ENCODE results near the gene TBC1D1.
A peak's percentile ranks its signal among the peaks of the same experiment; 100 is the strongest.

The TBC1D1 gene

GRCh38 chr4:37990731-37991245 lies 99.9 kb downstream of the TBC1D1 start:
- no peak for DNase-seq (ENCODE audit: low read depth)
- TF ChIP-seq, protein P1, sequence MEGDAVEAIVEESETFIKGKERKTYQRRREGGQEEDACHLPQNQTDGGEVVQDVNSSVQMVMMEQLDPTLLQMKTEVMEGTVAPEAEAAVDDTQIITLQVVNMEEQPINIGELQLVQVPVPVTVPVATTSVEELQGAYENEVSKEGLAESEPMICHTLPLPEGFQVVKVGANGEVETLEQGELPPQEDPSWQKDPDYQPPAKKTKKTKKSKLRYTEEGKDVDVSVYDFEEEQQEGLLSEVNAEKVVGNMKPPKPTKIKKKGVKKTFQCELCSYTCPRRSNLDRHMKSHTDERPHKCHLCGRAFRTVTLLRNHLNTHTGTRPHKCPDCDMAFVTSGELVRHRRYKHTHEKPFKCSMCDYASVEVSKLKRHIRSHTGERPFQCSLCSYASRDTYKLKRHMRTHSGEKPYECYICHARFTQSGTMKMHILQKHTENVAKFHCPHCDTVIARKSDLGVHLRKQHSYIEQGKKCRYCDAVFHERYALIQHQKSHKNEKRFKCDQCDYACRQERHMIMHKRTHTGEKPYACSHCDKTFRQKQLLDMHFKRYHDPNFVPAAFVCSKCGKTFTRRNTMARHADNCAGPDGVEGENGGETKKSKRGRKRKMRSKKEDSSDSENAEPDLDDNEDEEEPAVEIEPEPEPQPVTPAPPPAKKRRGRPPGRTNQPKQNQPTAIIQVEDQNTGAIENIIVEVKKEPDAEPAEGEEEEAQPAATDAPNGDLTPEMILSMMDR (IDR thresholded peaks at IDR 0.05; ENCODE audit: insufficient read depth, low read depth, low read length, missing control alignments): no peak
- no peak overlapping the region for H3K4me3 ChIP-seq (ENCODE audit: low read depth, low read length)

DNA sequence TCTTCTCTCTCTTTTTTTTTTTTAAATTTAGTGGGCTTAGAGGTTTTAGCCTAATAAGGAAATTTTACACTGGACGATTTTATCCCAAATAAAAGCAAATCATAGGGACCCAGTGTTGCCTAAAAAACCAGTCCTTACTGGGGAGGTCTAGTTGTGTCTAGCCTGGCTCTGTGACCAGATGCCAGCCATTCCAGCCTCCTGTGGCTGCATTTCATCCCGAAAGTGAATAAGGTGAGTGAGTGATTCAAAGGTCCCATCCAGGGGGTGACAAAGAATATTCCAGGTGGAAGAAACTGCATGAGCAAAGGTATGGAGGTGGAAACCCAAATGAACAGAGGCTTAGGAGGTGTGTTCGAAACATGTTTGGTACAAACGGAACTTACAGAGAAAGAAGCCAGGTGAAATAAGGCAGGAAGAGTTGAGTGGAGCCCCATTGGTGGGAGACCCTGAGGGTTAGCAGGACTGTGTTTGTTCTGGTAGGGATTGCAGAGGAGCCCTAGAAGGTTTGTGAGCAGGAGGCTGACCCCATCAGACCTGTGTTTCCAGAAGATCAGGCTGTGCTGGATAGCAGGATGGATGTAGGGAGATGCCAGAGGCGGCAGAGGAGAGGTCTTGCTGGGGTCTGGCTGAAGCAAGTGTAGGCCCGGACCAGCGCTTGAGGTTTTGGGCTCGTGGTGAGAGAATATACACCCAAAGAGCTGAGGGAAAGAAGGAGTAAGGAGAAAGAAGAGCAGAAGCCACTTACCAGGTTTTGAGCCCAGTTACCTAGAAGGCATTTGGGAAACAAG lies 100.9 kb downstream of the TBC1D1 start:
- no peak for DNase-seq (ENCODE audit: low read depth)
- TF ChIP-seq, protein P1 (IDR thresholded peaks at IDR 0.05; ENCODE audit: insufficient read depth, low read depth, low read length, missing control alignments): no peak
- H3K4me3 ChIP-seq (ENCODE audit: low read depth, low read length): no peak overlapping the region

DNA sequence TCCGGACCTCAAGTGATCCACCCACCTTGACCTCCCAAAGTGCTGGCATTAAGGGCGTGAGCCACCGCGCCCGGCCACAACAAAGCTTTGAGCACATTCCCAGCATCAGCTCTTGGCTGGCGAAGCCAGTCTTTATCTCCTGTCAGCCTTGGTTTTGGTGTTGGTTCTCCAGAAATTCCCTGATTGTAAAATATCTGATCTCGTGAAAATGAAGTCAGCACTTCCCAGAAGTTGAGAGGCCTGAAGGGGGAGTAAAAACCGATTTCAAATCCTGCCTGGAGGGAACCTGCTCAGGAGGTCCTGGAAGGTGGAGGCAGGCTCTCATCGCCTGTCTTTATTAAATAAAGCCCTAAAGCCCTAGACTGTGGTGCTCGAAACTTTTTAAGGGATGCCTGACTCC lies 102.9 kb downstream of the TBC1D1 start:
- TF ChIP-seq, protein P1 (IDR thresholded peaks at IDR 0.05; ENCODE audit: insufficient read depth, low read depth, low read length, missing control alignments): no peak
- no peak for DNase-seq (ENCODE audit: low read depth)
- H3K4me3 ChIP-seq (ENCODE audit: low read depth, low read length): no peak overlapping the region

- TF ChIP-seq, protein P1 (IDR thresholded peaks at IDR 0.05; ENCODE audit: insufficient read depth, low read depth, low read length, missing control alignments): no peak
- no peak overlapping the region for H3K4me3 ChIP-seq (ENCODE audit: low read depth, low read length)
- DNase-seq (ENCODE audit: low read depth): peak; percentile 47
Measured at GRCh38 chr4:37994569-37994968, 103.7 kb downstream of the TBC1D1 start.

GRCh38 chr4:37995299-37995821 lies 104.5 kb downstream of the TBC1D1 start:
- TF ChIP-seq, protein P1 (IDR thresholded peaks at IDR 0.05; ENCODE audit: insufficient read depth, low read depth, low read length, missing control alignments): no peak
- no peak for DNase-seq (ENCODE audit: low read depth)
- no peak overlapping the region for H3K4me3 ChIP-seq (ENCODE audit: low read depth, low read length)

GRCh38 chr4:37995981-37996775 lies 105.3 kb downstream of the TBC1D1 start:
- no peak for DNase-seq (ENCODE audit: low read depth)
- TF ChIP-seq, protein P1 (IDR thresholded peaks at IDR 0.05; ENCODE audit: insufficient read depth, low read depth, low read length, missing control alignments): no peak
- no peak overlapping the region for H3K4me3 ChIP-seq (ENCODE audit: low read depth, low read length)

Data from GM12865 (cell line).